HG03025 (cell line): Measurements from ENCODE around the gene GNAO1.

Experiments
- ATAC-seq: cut with Tn5 transposase; IDR thresholded peaks from one replicate; pipeline ENCODE4 v1.9.1; 2021; ENCODE audit warnings: mild to moderate bottlenecking, moderate library complexity; ENCODE audit not compliant: unreplicated experiment, low FRiP score

GNAO1 gene

DNA sequence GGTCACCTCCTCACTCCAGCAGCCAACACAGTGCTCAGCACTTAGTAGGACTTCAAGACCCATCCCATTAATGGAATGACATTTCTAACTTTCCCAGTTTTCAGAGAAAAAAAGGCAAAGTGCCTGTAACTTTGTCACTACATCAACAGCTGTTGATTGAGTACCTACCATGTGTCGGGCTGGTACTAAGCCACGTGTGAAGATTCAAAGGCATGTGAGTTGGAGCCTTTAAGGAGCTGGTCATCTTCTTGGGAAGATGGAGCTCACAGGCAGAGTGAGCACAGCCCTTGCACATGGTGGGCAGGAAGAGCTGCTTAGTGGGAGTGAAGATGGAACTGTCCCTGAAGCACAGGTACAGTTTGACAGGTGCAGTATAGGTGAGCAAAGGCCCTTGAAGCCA is 88.6 kb downstream of the GNAO1 start:
- ATAC-seq: no peak

DNA sequence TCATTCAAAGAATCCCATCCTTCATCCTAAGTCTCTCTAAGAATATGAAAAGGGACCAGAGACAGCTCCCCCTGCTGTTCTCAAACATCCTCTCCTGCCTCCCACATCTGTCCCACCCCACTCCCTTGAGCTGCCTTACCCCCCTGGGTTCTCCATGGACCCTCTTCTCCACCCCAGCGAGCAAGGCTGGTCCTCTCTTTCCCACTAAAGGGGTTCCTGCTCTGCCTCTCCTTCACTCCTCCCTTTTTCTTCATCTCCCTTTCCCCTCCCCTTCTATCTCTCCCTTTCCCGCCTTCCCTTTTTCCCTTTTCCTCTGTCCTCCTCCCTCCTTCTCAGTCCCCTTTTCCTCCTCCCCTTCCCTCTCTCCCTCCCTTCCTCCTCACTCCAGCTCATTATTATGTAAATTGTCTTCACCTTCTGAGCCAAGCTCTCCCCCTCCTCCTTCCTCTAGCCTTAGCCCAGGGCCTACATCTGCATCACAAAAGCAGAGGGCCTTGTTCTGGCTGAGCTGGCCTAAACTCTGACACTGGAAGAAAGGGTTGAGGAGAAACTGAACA is 90.0 kb downstream of the GNAO1 start:
- ATAC-seq: no peak

DNA sequence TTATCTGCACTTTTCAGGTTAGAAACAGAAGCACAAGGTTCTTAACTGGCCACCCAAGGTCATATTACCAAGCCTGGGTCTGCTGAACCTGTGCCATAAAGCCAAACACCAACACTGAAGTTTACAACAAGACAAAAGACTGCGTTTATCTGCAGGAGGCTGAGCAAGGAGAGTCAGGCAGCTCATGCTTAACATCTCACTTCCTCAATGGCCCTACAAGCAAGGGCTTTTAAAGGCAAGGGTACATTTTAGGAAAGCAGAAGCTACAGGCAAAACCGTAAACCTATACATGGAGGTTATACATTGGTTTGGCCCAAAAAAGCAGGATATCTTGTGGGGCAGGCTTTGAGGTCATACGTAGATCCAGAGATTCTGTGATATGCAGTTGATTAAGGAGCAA is 91.2 kb downstream of the GNAO1 start:
- no peak for ATAC-seq

DNA sequence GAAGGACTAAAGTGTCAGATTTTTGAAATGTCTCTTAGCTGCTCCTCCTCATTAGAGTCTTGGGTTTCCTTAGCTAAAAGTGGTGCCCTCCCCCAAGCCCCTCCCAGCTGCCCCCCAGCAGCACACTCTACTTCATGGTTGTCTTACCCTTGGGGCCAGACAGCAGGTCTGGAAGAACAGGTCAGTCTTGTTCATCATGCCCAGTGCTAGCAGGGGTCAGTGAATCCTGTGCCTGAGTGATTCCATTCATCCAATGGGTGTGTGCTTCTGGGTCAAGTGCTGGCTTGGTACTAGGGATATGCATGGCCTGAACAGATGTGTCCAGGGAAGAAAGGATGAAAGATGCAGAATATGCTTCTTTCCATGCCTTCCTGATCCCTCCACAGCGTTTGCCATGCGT is 93.2 kb downstream of the GNAO1 start:
- no peak for ATAC-seq

DNA sequence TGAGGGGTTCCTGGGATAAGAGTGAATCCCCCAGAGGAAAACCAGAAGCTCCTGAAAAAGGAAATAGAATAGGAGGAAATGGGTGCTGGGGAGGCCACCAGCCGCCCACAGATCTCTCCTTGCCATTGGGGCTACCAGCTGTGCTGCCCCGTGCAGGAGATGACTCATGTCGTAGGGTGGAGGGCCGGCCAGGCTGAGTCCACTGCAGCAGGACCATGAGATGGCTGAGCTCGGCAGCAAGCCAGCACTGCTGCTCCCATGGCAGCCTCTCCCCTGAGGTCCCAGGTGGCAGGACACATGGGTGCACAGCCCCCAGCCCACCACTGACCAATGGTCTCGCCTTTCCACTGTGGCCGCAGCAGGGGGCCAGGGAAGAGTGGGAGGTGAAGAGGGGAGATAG is 95.5 kb downstream of the GNAO1 start:
- ATAC-seq: no peak

DNA sequence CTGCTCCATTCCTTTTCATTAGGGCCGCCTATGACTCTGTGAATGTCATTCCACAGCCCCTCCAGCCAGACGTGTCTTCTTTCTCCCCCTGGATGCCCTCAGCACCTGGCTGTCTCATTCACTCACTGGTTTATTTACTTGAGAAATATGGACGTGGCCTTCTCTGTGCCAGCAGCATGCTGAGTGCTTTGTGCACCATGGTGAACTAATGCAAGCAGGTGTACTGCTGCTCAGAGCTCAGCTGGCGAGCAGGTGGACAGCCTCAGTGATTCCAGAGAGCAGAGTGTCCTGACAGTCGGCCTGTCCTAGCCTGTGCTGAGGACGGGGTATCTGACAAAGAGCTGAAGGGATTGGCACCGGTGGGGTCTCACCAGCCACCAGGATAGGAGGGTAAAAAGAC is 96.7 kb downstream of the GNAO1 start:
- ATAC-seq: no peak

DNA sequence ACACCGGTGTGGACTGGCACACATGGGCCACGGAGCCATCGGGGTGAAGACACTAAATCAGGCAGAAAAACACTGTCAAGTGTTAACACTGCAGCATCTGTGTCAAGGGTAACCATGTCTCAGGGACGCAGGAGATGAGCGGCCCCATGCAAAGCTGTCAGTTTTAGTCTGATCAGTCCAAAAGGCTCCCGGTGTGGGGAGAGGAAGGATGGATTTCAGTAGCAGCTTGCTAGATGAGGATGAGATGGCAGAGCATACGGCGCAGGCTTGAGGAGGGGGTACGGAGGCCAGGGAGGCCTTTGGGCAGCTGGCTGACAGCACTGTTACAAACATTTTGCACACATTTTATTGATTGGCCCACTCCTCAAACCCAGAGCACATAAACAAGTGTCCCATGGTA is 98.1 kb downstream of the GNAO1 start:
- ATAC-seq: no peak

DNA sequence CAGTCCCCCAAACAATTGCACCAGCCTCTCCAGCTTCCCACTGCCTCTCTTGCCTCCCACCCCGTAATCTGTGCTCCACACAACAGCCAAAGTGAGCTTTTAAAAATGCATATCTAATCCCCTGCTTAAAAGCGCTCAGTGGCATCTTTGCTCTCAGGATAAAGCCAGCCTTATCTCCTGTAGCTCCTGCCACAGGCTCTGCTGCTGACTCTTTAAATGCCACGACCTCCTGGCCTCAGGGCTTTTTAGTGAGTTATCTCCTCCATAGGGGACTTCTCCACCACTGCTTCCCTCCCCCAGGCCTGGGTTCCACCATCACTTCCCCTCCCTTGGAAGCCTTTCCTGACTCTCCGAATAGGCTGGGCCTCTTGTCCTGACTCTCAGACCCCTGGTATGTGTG is 98.6 kb downstream of the GNAO1 start:
- ATAC-seq: no peak

DNA sequence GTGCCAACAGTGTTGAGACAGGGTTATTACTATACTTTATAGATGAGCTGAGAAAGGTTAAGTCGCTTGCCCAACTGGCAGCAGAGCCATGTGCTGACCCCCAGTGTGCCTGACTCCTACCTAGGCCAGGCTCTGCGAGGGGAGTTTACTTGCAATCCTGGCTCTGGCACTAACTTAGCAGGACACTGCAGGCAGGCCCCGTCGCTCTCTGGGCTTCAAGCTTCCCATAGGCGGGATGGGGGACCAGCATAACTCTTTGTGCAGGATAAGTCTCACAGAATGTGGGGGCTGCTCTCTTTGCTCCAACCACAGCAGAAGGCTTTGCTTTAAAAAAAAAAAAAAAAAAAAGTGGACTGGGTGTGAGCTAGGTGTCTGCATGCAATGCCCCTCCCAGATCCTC is 102.7 kb downstream of the GNAO1 start:
- ATAC-seq: no peak

DNA sequence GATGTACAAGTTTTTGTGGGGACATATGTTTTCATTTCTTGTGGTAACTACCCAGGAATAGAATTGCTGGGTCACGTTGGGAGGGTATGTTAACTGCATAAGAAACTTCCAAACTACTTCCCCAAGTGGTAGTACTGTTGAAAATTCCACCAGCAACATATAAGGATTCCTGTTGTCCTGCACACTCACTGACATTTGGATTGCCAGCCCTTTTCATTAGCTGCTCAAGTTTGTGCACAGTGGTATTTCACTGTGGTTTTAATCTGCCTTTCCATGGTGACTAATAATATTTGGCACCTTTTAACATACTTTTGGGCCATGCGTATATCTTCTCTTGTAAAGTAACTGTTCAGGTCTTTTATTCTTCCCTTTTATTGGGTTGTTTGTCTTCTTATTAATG is 103.3 kb downstream of the GNAO1 start:
- no peak for ATAC-seq

DNA sequence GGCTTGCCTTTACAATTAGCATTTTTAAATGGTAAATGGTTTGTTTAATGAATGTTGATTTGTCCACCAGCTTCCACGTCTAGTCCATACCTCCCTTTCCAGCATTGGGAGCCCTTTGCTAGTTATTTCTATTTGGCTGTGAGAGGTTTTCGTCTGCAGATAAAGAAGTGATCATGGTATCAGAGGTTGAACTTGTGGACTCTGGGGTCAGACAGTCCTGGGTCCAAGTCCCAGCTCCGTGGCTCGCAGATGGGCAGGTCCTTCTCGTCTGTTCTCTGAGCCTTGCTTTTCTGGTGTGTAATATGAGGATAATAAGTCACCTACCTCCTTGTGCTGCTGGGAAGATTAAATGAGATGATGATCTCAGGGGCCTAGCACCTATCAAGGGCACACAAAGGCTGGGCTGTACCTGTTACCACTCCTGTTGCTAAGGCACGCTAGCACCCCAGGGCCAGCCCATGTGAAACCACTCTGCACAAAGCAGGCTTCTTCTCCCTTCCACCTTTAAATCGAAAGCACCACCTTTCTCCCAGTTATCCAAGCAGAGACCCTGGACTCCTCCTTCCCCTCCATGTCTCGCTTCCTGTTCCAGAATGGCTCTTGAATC is 103.9 kb downstream of the GNAO1 start:
- no peak for ATAC-seq

DNA sequence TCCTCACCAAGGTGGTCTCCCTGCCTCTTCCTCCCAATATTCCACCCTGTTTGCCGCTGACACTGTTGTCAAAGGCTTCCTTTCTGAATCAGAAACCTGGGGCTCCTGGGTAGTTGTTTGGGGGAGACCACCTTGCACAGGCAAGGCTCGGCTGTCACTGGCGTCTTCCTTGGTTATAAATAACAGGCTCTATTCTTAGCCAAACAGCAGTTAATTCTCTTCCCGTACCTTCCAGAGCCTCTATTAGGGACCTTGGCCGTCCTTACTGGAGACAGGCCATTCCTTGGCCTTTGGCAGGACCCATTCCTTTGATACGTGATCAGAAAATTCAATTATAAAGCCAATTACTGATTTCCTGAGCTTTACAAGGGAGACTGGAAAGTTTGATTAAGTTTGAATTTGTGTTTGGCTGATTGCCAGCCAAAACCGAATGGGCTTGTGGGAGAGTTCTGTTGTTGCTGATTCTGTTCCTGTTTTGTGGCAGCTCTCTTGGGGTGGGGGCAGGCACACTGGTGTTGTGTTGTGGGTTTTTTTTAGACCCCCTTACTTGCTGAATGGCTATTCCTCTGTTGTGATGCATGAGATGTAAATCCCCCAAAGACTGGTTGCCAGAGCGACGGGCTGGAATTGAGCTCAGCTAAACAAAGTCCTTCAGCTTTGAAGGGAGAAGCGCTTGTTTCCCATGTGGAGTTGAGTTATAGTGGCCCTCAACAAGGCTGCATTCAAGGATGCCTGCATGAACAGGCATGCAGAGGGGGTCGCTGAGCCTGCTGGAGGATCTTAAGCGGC is 104.6 kb downstream of the GNAO1 start:
- no peak for ATAC-seq

DNA sequence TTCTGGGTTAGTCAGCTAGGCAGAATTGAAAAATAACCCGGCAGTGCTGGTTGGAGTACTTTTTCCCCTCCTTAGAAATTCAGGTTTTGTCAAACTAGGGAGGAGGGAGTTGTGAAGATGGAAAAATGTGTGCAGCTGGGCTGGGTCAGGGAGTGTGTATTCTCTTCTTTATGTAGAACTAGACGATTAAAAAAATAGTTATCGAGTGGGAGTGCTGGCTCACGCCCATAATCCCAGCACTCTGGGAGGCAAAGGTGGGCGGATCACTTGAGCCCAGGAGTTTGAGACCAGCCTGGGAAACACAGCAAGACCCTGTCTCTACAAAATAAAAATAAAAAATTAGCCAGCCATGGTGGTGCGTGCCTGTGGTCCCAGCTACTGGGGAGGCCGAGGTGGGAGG is 106.4 kb downstream of the GNAO1 start:
- ATAC-seq: no peak

DNA sequence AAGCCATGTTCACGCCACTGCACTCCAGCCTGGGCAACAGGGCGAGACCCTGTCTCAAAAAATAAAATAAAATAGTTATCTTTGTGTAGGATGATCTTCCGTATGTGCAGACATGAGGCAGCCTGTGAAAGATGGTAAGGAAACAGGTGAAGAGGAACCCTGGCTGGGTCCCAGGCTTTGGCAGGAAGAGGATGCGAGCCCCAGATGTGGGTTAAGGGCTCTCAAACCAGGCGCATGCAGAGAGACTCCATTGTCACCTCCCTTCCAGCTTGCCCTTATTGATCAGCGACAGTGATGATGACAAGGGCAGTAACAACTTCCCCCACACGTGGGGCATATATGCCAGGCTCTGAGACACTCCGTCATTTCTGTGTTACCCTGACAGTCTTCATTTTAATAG is 106.8 kb downstream of the GNAO1 start:
- ATAC-seq: no peak

DNA sequence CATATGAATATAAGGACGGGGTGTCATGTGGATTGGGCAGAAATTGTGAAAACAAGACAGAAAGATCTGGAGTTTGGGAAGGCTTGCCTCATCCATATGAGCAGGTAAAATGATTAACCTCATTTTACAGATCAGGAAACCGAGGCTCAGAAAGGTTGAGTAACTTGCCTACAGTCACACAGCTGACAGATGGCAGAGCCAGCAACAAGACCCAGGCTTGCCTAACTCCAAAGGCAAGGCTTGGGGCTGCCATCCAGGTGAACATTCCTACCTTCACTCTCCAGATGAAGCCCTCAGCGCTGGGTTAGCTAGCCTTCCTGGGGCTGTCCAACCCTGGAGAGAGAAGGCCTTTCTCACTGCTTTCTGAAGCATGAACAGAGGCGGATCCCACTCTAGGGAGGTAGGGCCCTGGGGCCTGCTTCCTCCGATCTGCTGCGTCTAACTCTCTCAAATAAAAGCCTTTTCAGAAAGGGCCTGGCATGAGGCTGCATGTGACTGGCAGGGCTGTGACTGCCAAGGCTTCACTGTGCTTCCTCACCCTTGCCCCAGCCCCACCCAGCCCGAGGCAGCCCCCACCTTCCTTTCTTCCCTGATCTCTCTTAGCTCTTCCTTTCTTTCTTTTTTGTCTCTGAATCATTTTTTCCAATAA is 107.8 kb downstream of the GNAO1 start:
- ATAC-seq: no peak

DNA sequence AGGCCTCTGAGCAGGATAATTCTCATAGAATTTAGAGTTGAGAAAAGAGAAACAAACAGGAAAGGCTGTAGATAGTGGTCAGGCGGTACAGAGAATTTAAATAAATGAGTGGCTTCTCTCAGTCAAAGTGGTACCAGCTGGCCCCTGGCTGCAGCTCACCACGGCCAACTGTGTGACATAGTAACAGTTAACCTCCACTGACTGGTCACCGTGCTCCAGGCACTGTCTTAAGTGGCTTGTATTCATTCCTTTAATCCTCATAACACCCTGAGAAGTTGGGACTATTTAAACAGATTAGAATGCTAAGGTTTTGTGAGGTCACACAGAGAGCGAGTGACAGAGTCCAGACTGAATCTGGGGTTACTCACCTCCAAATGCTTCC is 108.9 kb downstream of the GNAO1 start:
- no peak for ATAC-seq

DNA sequence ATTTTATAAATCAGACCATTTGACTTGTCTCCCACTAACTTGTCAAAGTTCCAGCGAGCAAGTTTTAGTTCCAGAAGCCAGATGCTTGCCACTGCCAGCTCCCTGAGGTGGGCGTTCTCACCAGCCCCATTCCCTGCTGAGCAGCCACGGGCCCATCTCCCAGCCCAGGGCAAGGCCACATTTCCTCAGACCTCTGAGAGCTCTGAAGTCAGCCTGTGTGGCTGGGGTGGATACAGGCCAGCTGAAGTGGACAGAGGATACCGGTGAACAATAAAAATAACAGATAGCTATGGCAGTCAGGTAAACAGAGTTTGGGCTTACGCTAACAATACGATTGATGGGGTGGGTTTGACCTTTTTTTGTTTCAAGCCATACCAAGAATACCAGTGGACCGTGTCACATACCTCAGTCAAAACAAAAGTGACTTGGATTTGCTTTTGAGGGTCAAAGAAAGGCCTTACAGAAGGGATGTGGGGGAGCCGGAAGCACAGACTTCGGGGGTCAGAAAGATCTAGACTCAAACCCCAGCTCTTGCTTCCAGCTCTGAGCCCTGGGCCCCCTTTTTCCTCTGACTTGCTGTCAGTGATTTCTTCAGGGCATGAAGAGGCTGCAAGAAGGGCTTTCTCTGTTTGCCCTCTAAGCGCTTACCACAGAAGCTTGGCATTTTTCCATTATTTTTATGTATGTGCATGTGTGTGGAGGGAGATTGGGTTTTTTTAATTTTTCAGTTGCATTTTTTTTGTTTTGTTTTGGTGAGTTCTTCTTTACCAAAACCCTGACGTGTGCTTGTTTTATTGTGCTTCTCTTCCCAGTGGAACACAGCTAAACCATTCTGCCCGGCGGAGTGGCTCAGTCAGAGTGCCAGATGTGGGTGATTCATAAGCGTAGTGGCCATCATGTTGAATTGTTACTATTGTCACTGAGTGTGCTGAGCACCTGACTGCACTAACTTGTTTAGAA is 109.9 kb downstream of the GNAO1 start:
- ATAC-seq: no peak

DNA sequence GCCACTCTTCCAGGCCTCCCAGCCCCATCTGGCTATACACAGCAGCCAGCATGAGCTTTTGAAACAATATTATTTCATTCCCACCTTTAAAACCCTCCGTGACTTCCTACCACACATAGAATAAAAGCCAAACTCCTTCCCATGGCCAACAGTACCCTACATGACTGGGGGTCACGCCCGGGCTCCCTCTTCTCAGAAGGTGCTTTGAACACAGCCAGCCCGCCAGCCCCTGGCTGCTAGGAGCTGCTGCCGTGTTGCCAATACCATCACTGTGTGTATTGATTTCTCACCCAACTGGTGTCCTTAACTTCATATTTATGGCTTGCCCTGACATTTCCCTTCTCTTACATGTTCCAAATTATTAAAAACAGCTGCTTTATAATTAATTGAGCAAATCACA is 111.2 kb downstream of the GNAO1 start:
- ATAC-seq: no peak

DNA sequence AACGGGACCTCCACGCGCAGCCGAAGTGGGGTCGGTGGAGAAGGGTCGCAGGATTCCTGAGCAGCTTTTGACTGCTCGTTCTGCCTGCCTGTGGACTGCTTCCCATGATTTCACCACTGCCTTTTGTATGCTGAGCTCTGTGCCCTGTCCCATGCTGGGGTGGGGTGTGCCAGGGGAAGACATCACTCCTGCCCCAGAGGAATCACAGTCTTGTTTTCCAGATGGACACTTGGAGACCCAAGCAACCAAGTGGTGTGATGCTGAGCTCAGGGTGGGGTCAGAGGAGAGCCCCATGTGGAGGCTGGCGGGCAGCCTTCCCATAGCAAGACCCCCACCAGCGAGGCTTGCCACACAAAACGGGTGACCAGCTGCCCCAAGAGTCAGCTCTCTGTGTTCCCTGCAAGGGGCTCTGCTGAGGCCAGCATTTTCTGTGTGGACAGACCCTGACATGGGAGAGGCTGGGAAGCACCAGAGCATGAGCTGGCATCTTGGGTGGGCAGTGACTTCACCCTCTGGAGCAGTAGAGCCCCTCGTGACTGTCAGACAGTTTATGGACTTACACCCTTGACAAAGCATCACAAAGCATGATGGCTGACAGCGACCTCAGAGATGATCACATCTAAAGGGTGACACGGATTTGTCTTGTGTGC is 111.9 kb downstream of the GNAO1 start:
- no peak for ATAC-seq

DNA sequence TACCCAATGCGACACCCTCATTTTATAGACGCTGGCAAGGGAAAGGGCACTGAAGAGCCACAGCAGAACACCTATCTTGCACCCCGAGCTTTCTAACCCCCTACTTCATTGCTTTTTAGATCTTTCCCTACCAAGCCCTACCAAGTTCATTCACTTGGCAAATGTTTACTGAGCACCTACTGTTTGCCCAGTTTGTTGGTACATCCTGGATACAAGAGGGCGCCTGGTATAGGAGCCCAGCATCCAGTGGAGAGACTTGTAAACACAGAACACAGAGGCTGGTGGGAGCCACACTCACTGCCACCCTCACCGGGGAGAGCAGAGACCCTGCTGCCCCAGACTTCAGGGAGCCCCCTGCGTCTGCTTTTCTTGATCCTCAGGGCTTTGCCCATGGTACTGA is 112.6 kb downstream of the GNAO1 start:
- ATAC-seq: no peak
